IMR-90 (cell line): ENCODE results near the gene FAM78B. TPM values are rescaled to one million over a fixed set of nuclear protein-coding genes. Genes with fewer than 3 reads are reported as not detected.

ENCODE experiments used
- ATAC-seq: fragments of 200-7000 bp; cut with Tn5 transposase; 2 replicates; pipeline ENCODE4 v1.9.1; 2020; ENCODE audit warnings: low read depth, mild to moderate bottlenecking, moderate library complexity
- BruUV-seq: library from RNA; stranded (reverse); fragments of 400-500 nt; replicated peaks from 2 replicates; lab custom pipeline; 2021; lab: Mats Ljungman, UMichigan
- CTCF ChIA-PET: fragments of 300-600 bp; formaldehyde crosslinking; extraction: SDS; loops from one replicate; lab custom pipeline; 2021; ENCODE audit warnings: antibody characterized with exemption; lab: Yijun Ruan, JAX
- POLR2A ChIA-PET: fragments of 300-600 bp; sonication (Branson Sonifier 250); formaldehyde crosslinking; loops from one replicate; lab custom pipeline; 2022; ENCODE audit warnings: antibody characterized with exemption; ENCODE audit not compliant: unreplicated experiment; lab: Charles Lee
- DNase-seq: peaks from one replicate; pipeline ENCODE4 v3.0.0; 2013
- H2AFZ ChIP-seq: replicated peaks from 2 replicates; pipeline ENCODE3; 2013; ENCODE audit warnings: low read length, mild to moderate bottlenecking; ENCODE audit not compliant: poor library complexity
- H2AK5ac ChIP-seq: 2 replicates; pipeline ENCODE4 v1.6.1; 2013; ENCODE audit warnings: low read depth, low read length, inconsistent platforms
- H2AK9ac ChIP-seq: replicated peaks from 2 replicates; pipeline ENCODE3; 2013; ENCODE audit warnings: mild to moderate bottlenecking, low read depth, low read length, moderate library complexity; ENCODE audit not compliant: poor library complexity
- H2BK120ac ChIP-seq: 2 replicates; pipeline ENCODE4 v1.6.1; 2013; ENCODE audit warnings: low read depth, low read length, inconsistent platforms
- H2BK15ac ChIP-seq: 3 replicates; pipeline ENCODE4 v1.6.1; 2013; ENCODE audit warnings: low read depth, low read length, inconsistent platforms
- H2BK20ac ChIP-seq: 2 replicates; pipeline ENCODE4 v1.6.1; 2013; ENCODE audit warnings: low read depth, mild to moderate bottlenecking, inconsistent platforms, low read length, moderate library complexity
- H2BK5ac ChIP-seq: 2 replicates; pipeline ENCODE4 v1.6.1; 2013; ENCODE audit warnings: mild to moderate bottlenecking, low read depth, low read length, inconsistent platforms; ENCODE audit not compliant: poor library complexity, severe bottlenecking
- H3K14ac ChIP-seq: replicated peaks from 2 replicates; pipeline ENCODE4 v1.6.1; 2013; ENCODE audit warnings: low read depth, low read length, inconsistent platforms
- H3K18ac ChIP-seq: 2 replicates; pipeline ENCODE4 v1.6.1; 2013; ENCODE audit warnings: low read depth, low read length, control low read depth
- H3K23ac ChIP-seq: 2 replicates; pipeline ENCODE4 v1.6.1; 2013; ENCODE audit warnings: low read depth, low read length, inconsistent platforms
- H3K27ac ChIP-seq: 2 replicates; pipeline ENCODE4 v1.5.1; 2013; ENCODE audit warnings: mild to moderate bottlenecking, control low read depth, low read length; ENCODE audit not compliant: insufficient read depth
- H3K27me3 ChIP-seq: 2 replicates; pipeline ENCODE4 v1.6.1; 2013; ENCODE audit warnings: low read length; ENCODE audit not compliant: control insufficient read depth, insufficient read depth
- H3K36me3 ChIP-seq: 2 replicates; pipeline ENCODE4 v1.6.1; 2013; ENCODE audit warnings: low read length, mixed read lengths; ENCODE audit not compliant: control insufficient read depth, insufficient read depth
- H3K4ac ChIP-seq: 2 replicates; pipeline ENCODE4 v1.6.1; 2013; ENCODE audit warnings: low read depth, low read length, inconsistent platforms
- H3K4me1 ChIP-seq: 2 replicates; pipeline ENCODE4 v1.6.1; 2013; ENCODE audit warnings: low read length, mixed read lengths; ENCODE audit not compliant: control insufficient read depth, insufficient read depth
- H3K4me2 ChIP-seq: 2 replicates; pipeline ENCODE4 v1.6.1; 2013; ENCODE audit warnings: low read depth, mild to moderate bottlenecking, control low read depth, low read length, moderate library complexity
- H3K4me3 ChIP-seq: 2 replicates; pipeline ENCODE4 v1.5.1; 2013; ENCODE audit warnings: low read depth, mild to moderate bottlenecking, control low read depth, low read length, moderate library complexity; ENCODE audit not compliant: insufficient read depth
- H3K56ac ChIP-seq: 2 replicates; pipeline ENCODE4 v1.6.1; 2013; ENCODE audit warnings: low read length, inconsistent platforms; ENCODE audit not compliant: insufficient read depth; ENCODE audit errors: extremely low read depth
- H3K79me1 ChIP-seq, 2 experiments: 2 replicates each; pipeline ENCODE4 v1.6.1; 2013; ENCODE audit warnings: low read length in 2 of 2, inconsistent platforms in 1 of 2, low read depth in 1 of 2
- H3K9ac ChIP-seq: 2 replicates; pipeline ENCODE4 v1.6.1; 2013; ENCODE audit warnings: low read depth, low read length, control low read depth
- H3K9me1 ChIP-seq: 2 replicates; pipeline ENCODE4 v1.6.1; 2013; ENCODE audit warnings: low read length, inconsistent platforms; ENCODE audit not compliant: insufficient read depth
- H3K9me3 ChIP-seq: 2 replicates; pipeline ENCODE4 v1.6.1; 2013; ENCODE audit warnings: low read length; ENCODE audit not compliant: control insufficient read depth, insufficient read depth
- H4K20me1 ChIP-seq: 2 replicates; pipeline ENCODE4 v1.6.1; 2013; ENCODE audit warnings: low read length, inconsistent platforms; ENCODE audit not compliant: insufficient read depth
- H4K5ac ChIP-seq: 2 replicates; pipeline ENCODE4 v1.6.1; 2013; ENCODE audit warnings: mild to moderate bottlenecking, low read depth, low read length, control low read depth
- H4K8ac ChIP-seq, 2 experiments: 2 replicates each; pipeline ENCODE4 v1.6.1; 2013; ENCODE audit warnings: low read depth in 2 of 2, low read length in 2 of 2, control low read depth in 1 of 2, inconsistent platforms in 1 of 2
- H4K91ac ChIP-seq: 2 replicates; pipeline ENCODE4 v1.6.1; 2013; ENCODE audit warnings: low read depth, low read length, inconsistent platforms; ENCODE audit not compliant: insufficient read depth
- ELK1 ChIP-seq: fragments of 150-350 bp; IDR thresholded peaks from 2 replicates; pipeline ENCODE4 v1.6.1; 2016; ENCODE audit warnings: low read depth, mild to moderate bottlenecking, low read length, moderate library complexity, borderline replicate concordance
- dilution Hi-C: fragments of 300-500 bp; cut with HindIII; formaldehyde crosslinking; loops from one replicate; pipeline ENCODE4 v1.14.3; 2018; ENCODE audit warnings: low sequenced_read_pairs; ENCODE audit not compliant: unreplicated experiment
- in situ Hi-C: fragments of 300-500 bp; cut with MboI; formaldehyde crosslinking; loops from 3 replicates; pipeline ENCODE4 v1.14.3; 2019; ENCODE audit warnings: low sequenced_read_pairs, inconsistent platforms, mixed read lengths
- intact Hi-C: fragments of 100-400 bp; cut with micrococcal nuclease; formaldehyde crosslinking; loops from 2 replicates; pipeline ENCODE4 v1.10.0; 2022
- polyA plus RNA-seq, 3 experiments: library from polyadenylated mRNA; depleted of rRNA; stranded (reverse); fragments of >200 nt; gene quantifications; 2 replicates each; pipeline ENCODE4 v1.2.3, GENCODE V29; 2012; ENCODE audit warnings: low replicate concordance in 1 of 3
- total RNA-seq: library from RNA; depleted of rRNA; stranded (reverse); fragments of >200 nt; gene quantifications from 2 replicates; pipeline ENCODE4 v1.2.3, GENCODE V29; 2012

The FAM78B gene
- total and polyA plus RNA-seq, 2 of the 4 experiments (the other 2 are of a cell fraction), result under 0.01 to 0.12 TPM

- BruUV-seq, result no TSS peak
- Histone ChIP-seq H4K8ac (no peak overlapping the region), H3K56ac (no peak overlapping the region), H3K9me1 (no peaks in the 10 kb centered on the region), H3K4me3 (no peak overlapping the region), H3K4me2 (no peak overlapping the region), H3K36me3 (no peaks in the 10 kb centered on the region), H4K5ac (no peak overlapping the region), H2AK9ac (no peak overlapping the region), H3K9ac (no peak overlapping the region), H2BK120ac (no peak overlapping the region), H2BK20ac (no peak overlapping the region), H4K20me1 (no peaks in the 10 kb centered on the region), H3K4ac (no peak overlapping the region), H3K18ac (no peak overlapping the region), H3K27me3 (no peaks in the 10 kb centered on the region), H3K27ac (no peak overlapping the region), H2AFZ (no peak overlapping the region), H3K23ac (no peak overlapping the region), H3K9me3 (peaks cover 5% of the 10 kb centered on the region; the same call in 1 of the 2 replicates), H2BK15ac (no peak overlapping the region), H2BK5ac (no peak overlapping the region), H3K4me1 (no peaks in the 10 kb centered on the region), H3K14ac (no peak overlapping the region), H3K79me1 (no peaks in the 10 kb centered on the region), H2AK5ac (no peak overlapping the region), H4K91ac (no peak overlapping the region)
- TF ChIP-seq ELK1, result no peak
- POLR2A ChIA-PET, result no interaction called here
- CTCF ChIA-PET, result no interaction called here
- intact Hi-C loops, result no loop called here
- dilution Hi-C loops, result no loop called here
- no peak for ATAC-seq
- in situ Hi-C loops, result no loop called here
- no peak for DNase-seq
Observed at GRCh38 chr1:166066107-166066506, 100.7 kb downstream of the FAM78B start.
